A549 (cell line): Measurements from ENCODE around the gene BDNF. TPM values are rescaled to one million over a fixed set of nuclear protein-coding genes. Genes with fewer than 3 reads are reported as not detected.

Source experiments
- ATAC-seq, 2 experiments: fragments of 200-7000 bp in 1 of 2; fragments of >200 bp in 1 of 2; cut with Nextera tagmentation in 1 of 2; cut with Tn5 transposase in 1 of 2; 3 replicates each; pipeline versions ENCODE4 v1.8.0 to v1.9.1; 2018 to 2020; ENCODE audit warnings: mild to moderate bottlenecking in 1 of 2, moderate library complexity in 1 of 2
- CTCF ChIA-PET: fragments of 300-600 bp; sonication (Branson Sonifier 250); formaldehyde crosslinking; extraction: SDS; loops from one replicate; lab custom pipeline; 2021; ENCODE audit warnings: antibody characterized with exemption, inconsistent platforms; lab: Yijun Ruan, JAX
- POLR2A ChIA-PET: fragments of 350-600 bp; formaldehyde crosslinking; extraction: SDS; loops from one replicate; lab custom pipeline; 2021; ENCODE audit warnings: antibody characterized with exemption, inconsistent platforms; lab: Yijun Ruan, JAX
- DNase-seq, 2 experiments: peaks; one replicate each; pipeline versions ENCODE4 v3.0.0 to v3.0.0-alpha.2; 2011 to 2016; ENCODE audit warnings: low read depth in 1 of 2, low spot score in 1 of 2
- FAIRE-seq: peaks from 2 replicates; lab custom pipeline; 2011; peaks lifted over from hg19 to GRCh38; lab: Jason Lieb, UNC
- H3K27ac ChIP-seq, 2 experiments: fragments of >200 bp; sonication (Bioruptor Twin); formaldehyde crosslinking; 3 replicates each; pipeline ENCODE4 v1.5.1; 2016 to 2017
- H3K4me1 ChIP-seq: fragments of >200 bp; sonication (Bioruptor Twin); formaldehyde crosslinking; 3 replicates; pipeline ENCODE4 v1.6.1; 2016
- H3K4me2 ChIP-seq: fragments of >200 bp; sonication (Bioruptor Twin); formaldehyde crosslinking; 3 replicates; pipeline ENCODE4 v1.6.1; 2016
- H3K4me3 ChIP-seq: fragments of >200 bp; sonication (Bioruptor Twin); formaldehyde crosslinking; 3 replicates; pipeline ENCODE4 v1.5.1; 2016
- H3K9me3 ChIP-seq: fragments of >200 bp; sonication (Bioruptor Twin); formaldehyde crosslinking; 3 replicates; pipeline ENCODE4 v1.6.1; 2016
- BCL3 ChIP-seq: fragments of >200 bp; sonication (Bioruptor Twin); formaldehyde crosslinking; IDR thresholded peaks from 3 replicates; pipeline ENCODE4 v1.6.1; 2016
- BHLHE40 ChIP-seq: IDR thresholded peaks from 2 replicates; pipeline ENCODE4 v1.6.1; 2012; ENCODE audit warnings: low read depth, low read length, inconsistent platforms
- CBX2 ChIP-seq: fragments of 200-600 bp; sonication (generic); IDR thresholded peaks from 2 replicates; pipeline ENCODE4 v1.6.1; 2016; ENCODE audit warnings: low read depth, mild to moderate bottlenecking, borderline replicate concordance
- CHD2 ChIP-seq: fragments of 150-350 bp; IDR thresholded peaks from 2 replicates; pipeline ENCODE4 v1.6.1; 2014; ENCODE audit warnings: low read length; ENCODE audit not compliant: partially characterized antibody
- CTCF ChIP-seq: fragments of >200 bp; sonication (Bioruptor Twin); formaldehyde crosslinking; IDR thresholded peaks from 3 replicates; pipeline ENCODE4 v1.5.1; 2016
- FOSB ChIP-seq: fragments of 250-450 bp; sonication (Bioruptor Pico); IDR thresholded peaks from 2 replicates; pipeline ENCODE4 v1.5.0; 2020; ENCODE audit warnings: mild to moderate bottlenecking, moderate library complexity
- HDAC2 ChIP-seq: fragments of 200-600 bp; sonication (generic); IDR thresholded peaks from 2 replicates; pipeline ENCODE4 v1.6.1; 2016
- HES2 ChIP-seq: fragments of >200 bp; sonication (Bioruptor Twin); formaldehyde crosslinking; IDR thresholded peaks from 2 replicates; pipeline ENCODE4 v1.6.1; 2016
- HMGXB4 ChIP-seq: fragments of 250-450 bp; sonication (Bioruptor Pico); IDR thresholded peaks from 2 replicates; pipeline ENCODE4 v1.5.0; 2021; ENCODE audit warnings: mild to moderate bottlenecking, moderate library complexity, borderline replicate concordance
- HOXB13 ChIP-seq: fragments of 250-450 bp; sonication (Bioruptor Pico); IDR thresholded peaks from 2 replicates; pipeline ENCODE4 v1.5.0; 2020; ENCODE audit warnings: low read depth, mild to moderate bottlenecking, moderate library complexity
- HOXB5 ChIP-seq: fragments of 250-450 bp; sonication (Bioruptor Pico); IDR thresholded peaks from 2 replicates; pipeline ENCODE4 v1.5.0; 2020; ENCODE audit warnings: mild to moderate bottlenecking, moderate library complexity
- KDM1A ChIP-seq: fragments of 200-600 bp; sonication (generic); IDR thresholded peaks from 2 replicates; pipeline ENCODE4 v1.6.1; 2016; ENCODE audit warnings: low read depth, mild to moderate bottlenecking
- MAFK ChIP-seq: fragments of 450-650 bp; IDR thresholded peaks from 2 replicates; pipeline ENCODE4 v1.6.1; 2014; ENCODE audit not compliant: partially characterized antibody
- MAX ChIP-seq: IDR thresholded peaks from 2 replicates; pipeline ENCODE4 v1.6.1; 2012
- MAZ ChIP-seq: fragments of 150-350 bp; IDR thresholded peaks from 2 replicates; pipeline ENCODE4 v1.6.1; 2014; ENCODE audit warnings: antibody characterized with exemption, low read depth, low read length, borderline replicate concordance
- MYC ChIP-seq: IDR thresholded peaks from 2 replicates; pipeline ENCODE4 v1.6.1; 2012; ENCODE audit warnings: mild to moderate bottlenecking, inconsistent platforms, low read length, improper control_type of control experiment, borderline replicate concordance
- PBX3 ChIP-seq: IDR thresholded peaks from 2 replicates; pipeline ENCODE4 v1.6.1; 2012
- POLR2A ChIP-seq: IDR thresholded peaks from 2 replicates; pipeline ENCODE4 v1.6.1; 2012; ENCODE audit warnings: mild to moderate bottlenecking, low read length
- POLR2AphosphoS2 ChIP-seq: conservative IDR thresholded peaks from 2 replicates; pipeline ENCODE4 v1.6.1; 2012; ENCODE audit warnings: low read length, improper control_type of control experiment, inconsistent platforms
- RFX5 ChIP-seq: fragments of 450-650 bp; IDR thresholded peaks from 2 replicates; pipeline ENCODE4 v1.7.1; 2014; ENCODE audit warnings: antibody characterized with exemption, mild to moderate bottlenecking, moderate library complexity
- SMC3 ChIP-seq: fragments of >200 bp; sonication (Bioruptor Twin); formaldehyde crosslinking; IDR thresholded peaks from 3 replicates; pipeline ENCODE4 v1.6.1; 2018; ENCODE audit warnings: inconsistent platforms
- ZFP36 ChIP-seq: fragments of 450-650 bp; IDR thresholded peaks from 2 replicates; pipeline ENCODE4 v1.6.1; 2014; ENCODE audit warnings: borderline replicate concordance; ENCODE audit not compliant: partially characterized antibody
- ZNF302 ChIP-seq: fragments of 250-450 bp; sonication (Bioruptor Pico); IDR thresholded peaks from 2 replicates; pipeline ENCODE4 v1.9.0; 2021; ENCODE audit warnings: inconsistent platforms, mild to moderate bottlenecking, moderate library complexity
- ZSCAN20 ChIP-seq: fragments of 250-450 bp; sonication (Bioruptor Pico); IDR thresholded peaks from 2 replicates; pipeline ENCODE4 v1.8.0; 2022; ENCODE audit warnings: mild to moderate bottlenecking, moderate library complexity
- WGBS: methylation state at CpG from one replicate; pipeline ENCODE4 v1.1.6; 2017; ENCODE audit errors: missing lambda C conversion rate; 5-methylcytosine and 5-hydroxymethylcytosine counted together
- polyA plus RNA-seq, 4 experiments: library from polyadenylated mRNA; depleted of rRNA in 3 of 4; stranded (reverse); fragments of >200 nt; fragmentation: RNase III in 1 of 4; extraction: RNeasy Plus Mini Kit Qiagen cat#74134 plus additional on column Dnase treatment in 1 of 4; gene quantifications; 2 replicates in 3 of 4; 3 replicates in 1 of 4; pipeline ENCODE4 v1.2.3, GENCODE V29; 2011 to 2017

The BDNF gene
- polyA plus RNA-seq, 2 of the 4 experiments (the other 2 are of a cell fraction), result 16.4 to 33.7 TPM

GRCh38 chr11:27653990-27654758 lies 46.1 kb downstream of the BDNF start:
- no peak for TF ChIP-seq CBX2
- TF ChIP-seq BHLHE40, result no peak
- TF ChIP-seq SMC3, result no peak
- no peak for TF ChIP-seq HOXB13 (CRISPR knock-in tag)
- no peak for TF ChIP-seq MAX
- no peak for TF ChIP-seq ZNF302 (CRISPR knock-in tag)
- no peak for TF ChIP-seq MAZ
- no peak for TF ChIP-seq CTCF
- TF ChIP-seq POLR2A, result no peak
- TF ChIP-seq KDM1A, result no peak
- TF ChIP-seq CHD2, result no peak
- TF ChIP-seq, all 56 proteins: peak for 0
- CTCF ChIA-PET, result no interaction called here

GRCh38 chr11:27651711-27652110 lies 48.5 kb downstream of the BDNF start:
- peak in 1 of 2 experiments; percentile 8; a peak in 2 of 6 replicates for ATAC-seq
- no peak overlapping the region for H3K4me3 ChIP-seq
- FAIRE-seq, result no peak
- CTCF ChIA-PET, result no interaction called here
- H3K4me1 ChIP-seq, result no peaks in the 10 kb centered on the region
- DNase-seq, result no peak
- no peak overlapping the region for H3K4me2 ChIP-seq
- no peak overlapping the region for H3K27ac ChIP-seq
- TF ChIP-seq FOSB (CRISPR knock-in tag), result no peak
- TF ChIP-seq HDAC2, result no peak
- TF ChIP-seq ZSCAN20 (CRISPR knock-in tag), result no peak
- TF ChIP-seq ZFP36, result no peak
- no peak for TF ChIP-seq POLR2AphosphoS2
- TF ChIP-seq HOXB5 (CRISPR knock-in tag), result no peak
- no peak for TF ChIP-seq HES2
- no peak for TF ChIP-seq HMGXB4
- no peak for TF ChIP-seq BCL3
- TF ChIP-seq MYC, result no peak
- no peak for TF ChIP-seq MAFK
- TF ChIP-seq PBX3, result no peak
- TF ChIP-seq RFX5, result no peak
- H3K9me3 ChIP-seq, result no peaks in the 10 kb centered on the region
- POLR2A ChIA-PET, result interaction anchor here (1.1 kb wide), 1 partner anchor 455 kb away, joined by 5 read pairs; no protein-coding TSS in a partner anchor

More at GRCh38 chr11:27653990-27654758, 46.1 kb downstream of the BDNF start:
- WGBS, result 89% methylated on average over 8 of the region's 8 CpGs
- no peak overlapping the region for H3K27ac ChIP-seq
- DNase-seq, result no peak
- no peak overlapping the region for H3K4me2 ChIP-seq
- no peaks in the 10 kb centered on the region for H3K9me3 ChIP-seq
- H3K4me1 ChIP-seq, result 0 out of 3 replicates have a peak, but pooled peaks cover 8% of the 10 kb centered on the region
- POLR2A ChIA-PET, result no interaction called here
- H3K4me3 ChIP-seq, result no peak overlapping the region
- peak; percentile 85 for FAIRE-seq
- no peak for ATAC-seq
